T-helper 1 cell treated with Interleukin-12 subunit alpha and Interleukin-12 subunit beta and Interleukin-4 antibody, amounts not matched to agents 30 μg/mL and 1 μg/mL, for 36 hours (primary cell): ENCODE measurements around the gene RMP24.
"Not testable (repeated sequence)": the region's sequence is repeated elsewhere in the genome, so short reads cannot be mapped to it uniquely, and the experiment has no call there.

Experiments
- H3K27ac Mint-ChIP-seq: one replicate; pipeline ENCODE4 v1.8.0; 2021; ENCODE audit warnings: mild to moderate bottlenecking, mixed read lengths
- H3K27me3 Mint-ChIP-seq: one replicate; pipeline ENCODE4 v1.8.0; 2021; ENCODE audit warnings: low read depth, mixed read lengths
- H3K36me3 Mint-ChIP-seq: one replicate; pipeline ENCODE4 v1.8.0; 2021; ENCODE audit warnings: low read depth, mixed read lengths
- H3K4me1 Mint-ChIP-seq: one replicate; pipeline ENCODE4 v1.8.0; 2021; ENCODE audit warnings: low read depth, mixed read lengths
- H3K4me3 Mint-ChIP-seq: one replicate; pipeline ENCODE4 v1.8.0; 2021; ENCODE audit warnings: mild to moderate bottlenecking, moderate library complexity, mixed read lengths
- H3K9me3 Mint-ChIP-seq: one replicate; pipeline ENCODE4 v1.8.0; 2021; ENCODE audit warnings: mixed read lengths

Gene RMP24

DNA sequence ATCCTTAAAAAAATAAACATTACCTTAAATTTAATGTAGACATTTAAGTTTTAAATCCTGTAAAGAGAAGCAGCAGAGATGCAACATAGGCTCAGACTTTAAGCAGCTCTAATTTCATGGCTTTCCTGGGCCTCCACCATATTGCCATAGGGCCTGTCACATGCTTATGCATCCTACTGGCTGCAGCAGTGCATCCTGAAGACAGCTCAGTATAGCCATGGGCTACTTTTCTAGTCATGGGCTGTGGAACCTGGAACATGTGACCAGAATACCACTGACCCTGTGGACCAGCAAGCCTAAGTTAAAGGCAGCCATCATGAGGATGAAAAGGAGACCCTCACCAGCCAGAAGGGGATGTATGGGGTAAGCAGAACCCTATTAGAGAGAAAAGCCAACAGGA, 10.7 kb downstream of the RMP24 start:
- no peaks in the 10 kb centered on the region for H3K27me3 Mint-ChIP-seq
- no peaks in the 10 kb centered on the region for H3K9me3 Mint-ChIP-seq
- H3K27ac Mint-ChIP-seq: no peak overlapping the region
- no peaks in the 10 kb centered on the region for H3K4me1 Mint-ChIP-seq
- peaks cover 43% of the 10 kb centered on the region for H3K36me3 Mint-ChIP-seq
- no peak overlapping the region for H3K4me3 Mint-ChIP-seq

DNA sequence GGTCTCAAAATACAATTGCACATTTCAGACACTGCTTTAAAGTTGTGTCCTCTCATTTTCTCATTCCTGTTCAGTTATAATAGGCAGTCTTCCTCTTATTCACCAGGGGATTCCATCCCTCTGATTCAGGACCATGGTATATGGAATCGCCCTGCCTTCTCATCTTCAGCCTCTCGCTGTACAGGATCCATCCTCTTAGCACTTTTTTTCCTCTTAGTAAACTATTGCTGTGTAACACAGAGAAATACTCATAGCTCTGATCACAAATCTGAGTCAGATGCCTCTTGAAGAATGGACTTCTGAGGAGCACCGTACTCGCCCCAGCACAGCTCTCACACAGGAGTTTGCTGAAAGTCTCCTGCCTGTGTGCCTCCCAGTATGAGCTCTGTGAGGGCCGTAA, 11.3 kb downstream of the RMP24 start:
- H3K27me3 Mint-ChIP-seq: no peaks in the 10 kb centered on the region
- H3K4me1 Mint-ChIP-seq: no peaks in the 10 kb centered on the region
- H3K36me3 Mint-ChIP-seq: peaks cover 36% of the 10 kb centered on the region
- H3K9me3 Mint-ChIP-seq: no peaks in the 10 kb centered on the region
- H3K27ac Mint-ChIP-seq: no peak overlapping the region
- H3K4me3 Mint-ChIP-seq: no peak overlapping the region

DNA sequence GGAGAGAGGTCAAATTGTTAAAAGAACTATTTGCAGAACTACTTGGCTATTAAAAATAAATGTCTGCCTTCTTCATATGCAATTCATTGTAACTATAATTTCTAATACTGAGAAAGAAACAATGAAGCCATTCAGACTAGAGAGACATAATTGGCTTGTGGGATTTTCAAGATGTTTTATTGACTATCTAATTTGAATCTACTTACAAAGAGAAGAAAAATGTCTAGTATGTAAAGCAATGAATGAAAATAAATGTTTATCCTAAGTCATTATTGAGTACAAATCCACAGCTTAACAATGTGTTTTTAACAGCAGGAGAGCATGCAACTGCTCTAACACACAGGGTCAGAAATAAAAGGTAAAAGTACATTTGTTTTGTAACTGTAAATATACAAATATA, 19.2 kb downstream of the RMP24 start:
- Mint-ChIP-seq H3K4me1 (no peaks in the 10 kb centered on the region), H3K27me3 (no peaks in the 10 kb centered on the region), H3K36me3 (peaks cover 5% of the 10 kb centered on the region), H3K9me3 (no peaks in the 10 kb centered on the region), H3K27ac (no peak overlapping the region), H3K4me3 (no peak overlapping the region)

- Mint-ChIP-seq H3K9me3 (no peaks in the 10 kb centered on the region), H3K27ac (no peak overlapping the region), H3K4me1 (no peaks in the 10 kb centered on the region), H3K27me3 (no peaks in the 10 kb centered on the region), H3K36me3 (peaks cover 3% of the 10 kb centered on the region), H3K4me3 (no peak overlapping the region)
Observed at GRCh38 chr18:35993013-35993412, 20.5 kb downstream of the RMP24 start.

DNA sequence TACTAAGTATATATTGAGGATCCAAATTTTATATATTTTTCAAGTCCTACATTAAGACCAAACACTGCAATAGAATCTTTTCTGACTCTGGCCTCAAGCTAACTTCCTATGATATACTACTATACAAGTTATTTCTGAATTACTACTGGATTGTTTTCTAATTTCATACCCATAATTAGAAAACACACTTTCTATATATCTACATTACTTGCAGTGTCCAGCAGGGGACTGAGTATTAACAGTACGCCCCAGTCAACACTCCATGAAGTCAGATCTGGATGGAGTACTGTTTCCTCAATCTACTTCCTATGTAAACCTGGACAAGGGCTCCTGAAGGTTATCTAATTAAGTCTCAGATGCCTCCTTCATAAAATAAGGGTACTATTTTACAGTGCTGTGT, 26.5 kb downstream of the RMP24 start:
- Mint-ChIP-seq H3K4me1 (no peaks in the 10 kb centered on the region), H3K9me3 (no peaks in the 10 kb centered on the region), H3K4me3 (no peak overlapping the region), H3K27ac (no peak overlapping the region), H3K27me3 (no peaks in the 10 kb centered on the region), H3K36me3 (peaks cover 3% of the 10 kb centered on the region)

GRCh38 chr18:35999925-36000324, 27.4 kb downstream of the RMP24 start:
- no peaks in the 10 kb centered on the region for H3K27me3 Mint-ChIP-seq

DNA sequence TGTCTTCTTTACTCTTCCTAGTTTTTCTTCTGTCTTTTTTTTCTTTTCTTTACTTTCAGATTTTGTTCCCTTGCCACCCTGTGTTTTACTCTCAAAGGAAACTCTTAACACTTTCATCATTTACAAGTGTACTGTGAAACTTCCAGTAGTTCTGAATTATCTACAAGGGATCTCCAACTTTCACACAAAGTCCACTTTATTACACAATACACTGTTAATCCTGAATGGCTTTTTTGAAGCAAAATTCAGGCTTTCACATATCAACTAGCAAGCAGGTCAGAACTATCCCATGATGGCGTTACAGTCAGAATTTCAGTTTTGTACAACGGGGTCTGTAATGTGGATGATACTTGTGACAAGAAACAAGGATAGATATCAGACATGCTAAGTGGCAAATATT, 34.5 kb downstream of the RMP24 start:
- Mint-ChIP-seq H3K4me1 (no peaks in the 10 kb centered on the region), H3K9me3 (no peaks in the 10 kb centered on the region), H3K27ac (no peak overlapping the region), H3K27me3 (no peaks in the 10 kb centered on the region), H3K4me3 (no peak overlapping the region), H3K36me3 (no peaks in the 10 kb centered on the region)

More at GRCh38 chr18:35999925-36000324, 27.4 kb downstream of the RMP24 start:
- H3K4me3 Mint-ChIP-seq: no peak overlapping the region
- H3K27ac Mint-ChIP-seq: no peak overlapping the region
- H3K4me1 Mint-ChIP-seq: no peaks in the 10 kb centered on the region
- no peaks in the 10 kb centered on the region for H3K9me3 Mint-ChIP-seq
- H3K36me3 Mint-ChIP-seq: peaks cover 3% of the 10 kb centered on the region

- H3K4me3 Mint-ChIP-seq: no peak overlapping the region
- H3K9me3 Mint-ChIP-seq: no peaks in the 10 kb centered on the region
- H3K36me3 Mint-ChIP-seq: no peaks in the 10 kb centered on the region
- H3K27me3 Mint-ChIP-seq: no peaks in the 10 kb centered on the region
- H3K27ac Mint-ChIP-seq: no peak overlapping the region
- H3K4me1 Mint-ChIP-seq: no peaks in the 10 kb centered on the region
Observed at GRCh38 chr18:36009214-36009613, 36.7 kb downstream of the RMP24 start.

DNA sequence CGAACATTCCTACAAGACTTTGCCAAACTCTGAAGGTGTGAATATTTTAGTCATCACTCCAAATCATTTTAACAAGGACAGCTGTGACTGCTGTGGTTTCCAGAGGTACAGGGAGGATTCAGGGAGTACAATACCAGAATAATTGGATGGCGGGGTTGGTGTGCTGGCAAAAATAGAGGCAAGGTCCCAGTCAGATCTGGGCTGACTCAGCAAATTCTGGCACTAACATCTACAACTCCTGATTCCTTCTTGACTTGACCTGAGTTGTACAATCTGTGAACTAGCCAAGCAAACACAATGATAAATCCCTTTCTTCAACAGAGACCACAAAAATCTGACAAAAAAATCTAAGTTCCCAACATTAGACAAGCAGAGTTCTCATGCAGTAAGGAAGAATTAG, 40.4 kb downstream of the RMP24 start:
- Mint-ChIP-seq H3K36me3 (no peaks in the 10 kb centered on the region), H3K27me3 (no peaks in the 10 kb centered on the region), H3K4me1 (no peaks in the 10 kb centered on the region), H3K27ac (no peak overlapping the region), H3K4me3 (no peak overlapping the region), H3K9me3 (no peaks in the 10 kb centered on the region)

- no peaks in the 10 kb centered on the region for H3K4me1 Mint-ChIP-seq
- no peak overlapping the region for H3K4me3 Mint-ChIP-seq
- no peak overlapping the region for H3K27ac Mint-ChIP-seq
- H3K27me3 Mint-ChIP-seq: no peaks in the 10 kb centered on the region
- H3K36me3 Mint-ChIP-seq: no peaks in the 10 kb centered on the region
- no peaks in the 10 kb centered on the region for H3K9me3 Mint-ChIP-seq
Observed at GRCh38 chr18:36015629-36016028, 43.1 kb downstream of the RMP24 start.

DNA sequence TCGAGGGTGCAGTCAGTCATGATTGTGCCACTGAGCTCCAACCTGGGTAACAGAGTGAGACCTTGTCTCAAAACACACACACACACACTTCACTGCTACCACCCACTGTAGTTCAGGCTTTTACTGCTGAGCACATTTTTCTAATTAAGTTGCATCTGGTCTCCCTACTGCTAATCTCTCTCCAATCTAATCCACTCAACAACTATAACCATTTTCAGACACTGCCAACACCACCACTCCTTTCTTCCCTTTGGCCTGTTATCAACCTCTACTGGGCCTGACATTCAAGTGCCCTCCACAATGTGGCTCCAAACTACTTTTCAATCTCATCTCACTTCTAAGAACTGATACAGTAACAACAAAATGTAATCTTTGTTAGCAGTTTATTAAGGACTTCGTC, 44.8 kb downstream of the RMP24 start:
- Mint-ChIP-seq H3K36me3 (no peaks in the 10 kb centered on the region), H3K4me3 (no peak overlapping the region), H3K4me1 (no peaks in the 10 kb centered on the region), H3K9me3 (no peaks in the 10 kb centered on the region), H3K27ac (no peak overlapping the region), H3K27me3 (no peaks in the 10 kb centered on the region)

- Mint-ChIP-seq H3K27ac (no peak overlapping the region), H3K4me3 (no peak overlapping the region)
Observed at GRCh38 chr18:36020174-36020711, 47.8 kb downstream of the RMP24 start.

DNA sequence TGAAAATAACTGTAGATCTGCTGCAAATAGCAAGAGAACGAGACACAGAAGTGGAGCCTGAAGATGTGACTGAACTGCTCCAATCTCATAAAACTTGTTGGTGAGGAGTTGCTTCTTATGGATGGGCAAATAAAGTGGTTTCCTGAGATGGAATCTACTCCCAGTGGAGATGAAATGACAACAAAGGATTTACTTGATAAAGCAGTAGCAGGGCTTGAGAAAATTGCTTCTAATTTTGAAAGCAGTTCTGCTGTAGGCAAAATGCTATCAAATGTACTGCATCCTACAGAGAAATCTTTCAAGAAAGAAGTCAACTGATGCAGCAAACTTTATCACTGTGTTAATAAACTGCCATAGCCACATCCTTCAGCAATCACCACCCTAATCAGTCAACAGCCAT, 50.9 kb downstream of the RMP24 start:
- H3K4me3 Mint-ChIP-seq: no peak overlapping the region
- no peaks in the 10 kb centered on the region for H3K27me3 Mint-ChIP-seq
- no peaks in the 10 kb centered on the region for H3K9me3 Mint-ChIP-seq
- H3K4me1 Mint-ChIP-seq: no peaks in the 10 kb centered on the region
- H3K36me3 Mint-ChIP-seq: peaks cover 11% of the 10 kb centered on the region
- H3K27ac Mint-ChIP-seq: no peak overlapping the region

More at GRCh38 chr18:36020174-36020711, 47.8 kb downstream of the RMP24 start:
- H3K4me1 Mint-ChIP-seq: no peaks in the 10 kb centered on the region
- no peaks in the 10 kb centered on the region for H3K27me3 Mint-ChIP-seq
- no peaks in the 10 kb centered on the region for H3K9me3 Mint-ChIP-seq
- peaks cover 2% of the 10 kb centered on the region for H3K36me3 Mint-ChIP-seq

DNA sequence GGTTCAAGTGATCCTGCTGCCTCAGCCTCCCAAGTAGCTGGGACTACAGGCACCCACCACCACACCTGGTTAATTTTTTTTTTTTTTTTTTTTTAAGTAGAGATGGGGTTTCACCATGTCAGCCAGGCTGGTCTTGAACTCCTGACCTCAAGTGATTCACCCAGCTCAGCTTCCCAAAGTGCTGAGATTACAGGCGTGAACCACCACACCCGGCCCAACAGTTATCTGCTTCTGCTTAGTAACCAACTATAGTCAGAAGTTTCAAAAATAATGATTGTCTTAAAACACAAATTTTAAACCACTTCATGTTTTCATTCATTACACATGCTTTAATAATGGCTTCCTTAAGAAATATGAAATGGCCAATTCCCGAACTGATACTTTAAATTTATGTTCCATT, 51.8 kb downstream of the RMP24 start:
- not testable (repeated sequence) for H3K9me3 Mint-ChIP-seq, H3K27me3 Mint-ChIP-seq, H3K4me3 Mint-ChIP-seq, H3K4me1 Mint-ChIP-seq, H3K27ac Mint-ChIP-seq
- H3K36me3 Mint-ChIP-seq: peaks cover 11% of the 10 kb centered on the region

DNA sequence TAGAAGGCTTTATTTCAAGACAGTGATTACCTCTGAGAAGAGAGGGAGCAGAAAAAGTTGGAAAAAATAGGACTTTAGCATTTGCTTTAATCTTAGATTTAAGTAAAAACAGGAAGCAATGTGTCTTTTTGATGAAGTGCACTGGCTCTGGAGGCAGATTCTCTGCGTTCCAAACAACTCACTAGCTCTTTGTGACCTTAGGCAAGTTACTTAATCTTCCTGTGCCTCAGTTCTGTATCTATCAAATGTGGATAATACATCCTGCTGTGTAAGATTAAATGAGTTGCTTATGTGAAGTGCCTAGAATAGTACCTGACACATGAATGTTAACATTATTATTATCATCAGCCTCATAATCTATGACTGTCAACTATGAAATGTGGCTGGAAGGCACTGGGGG, 52.5 kb downstream of the RMP24 start:
- Mint-ChIP-seq H3K9me3 (no peaks in the 10 kb centered on the region), H3K27ac (no peak overlapping the region), H3K4me1 (no peaks in the 10 kb centered on the region), H3K4me3 (no peak overlapping the region), H3K36me3 (peaks cover 11% of the 10 kb centered on the region), H3K27me3 (no peaks in the 10 kb centered on the region)

GRCh38 chr18:36028859-36029258, 56.4 kb downstream of the RMP24 start:
- H3K4me3 Mint-ChIP-seq: no peak overlapping the region
- no peaks in the 10 kb centered on the region for H3K27me3 Mint-ChIP-seq
- no peak overlapping the region for H3K27ac Mint-ChIP-seq
- peaks cover 17% of the 10 kb centered on the region for H3K36me3 Mint-ChIP-seq
- H3K4me1 Mint-ChIP-seq: peaks cover 8% of the 10 kb centered on the region
- H3K9me3 Mint-ChIP-seq: no peaks in the 10 kb centered on the region
